K562 (cell line): ENCODE measurements around the gene AGPAT4. TPM values are rescaled to one million over a fixed set of nuclear protein-coding genes. Genes with fewer than 3 reads are reported as not detected.

Experiments used
- ATAC-seq: fragments of 200-7000 bp; cut with Tn5 transposase; 3 replicates; pipeline ENCODE4 v1.9.1; 2020; ENCODE audit warnings: moderate library complexity
- BruUV-seq: library from RNA; stranded (reverse); fragments of 400-500 nt; replicated peaks from 2 replicates; lab custom pipeline; 2021; lab: Mats Ljungman, UMichigan
- CTCF ChIA-PET: fragments of 300-600 bp; formaldehyde crosslinking; extraction: SDS; loops from one replicate; lab custom pipeline; 2021; ENCODE audit warnings: low intra/inter-chr PET ratio; lab: Yijun Ruan, JAX
- POLR2A ChIA-PET: fragments of 300-600, 350-650 bp; sonication (Branson Sonifier 250); formaldehyde crosslinking; extraction: SDS; loops from one replicate; lab custom pipeline; 2021; ENCODE audit warnings: antibody characterized with exemption, inconsistent platforms; lab: Yijun Ruan, JAX
- DNase-seq, 4 experiments: peaks; one replicate each; pipeline versions ENCODE4 v3.0.0 to v3.0.0-alpha.2; 2011 to 2018; ENCODE audit warnings: low spot score in 3 of 4, mixed read lengths in 3 of 4; ENCODE audit errors: extremely low read depth in 1 of 4
- FAIRE-seq: peaks from 2 replicates; lab custom pipeline; 2011; peaks lifted over from hg19 to GRCh38; lab: Jason Lieb, UNC
- H2AFZ ChIP-seq: 2 replicates; pipeline ENCODE4 v1.6.0; 2011; ENCODE audit warnings: low read depth, low read length, control low read depth, inconsistent platforms
- H3K27ac ChIP-seq: fragments of 200-600 bp; 3 replicates; pipeline ENCODE4 v1.8.0; 2011; ENCODE audit warnings: low read depth, mild to moderate bottlenecking, control low read depth, inconsistent platforms, low read length, moderate library complexity, mixed read lengths; ENCODE audit errors: extremely low read depth
- H3K27me3 ChIP-seq, 2 experiments: fragments of 300-600 bp in 1 of 2; 2 replicates in 1 of 2; 3 replicates in 1 of 2; pipeline versions ENCODE4 v1.6.0 to v1.8.0; 2011; ENCODE audit warnings: inconsistent platforms in 2 of 2, low read length in 2 of 2, mild to moderate bottlenecking in 1 of 2, mixed read lengths in 1 of 2, moderate library complexity in 1 of 2; ENCODE audit not compliant: control insufficient read depth in 2 of 2, insufficient read depth in 2 of 2
- H3K36me3 ChIP-seq: fragments of 300-600 bp; 3 replicates; pipeline ENCODE4 v1.8.0; 2011; ENCODE audit warnings: mild to moderate bottlenecking, low read length, inconsistent platforms; ENCODE audit not compliant: control insufficient read depth, insufficient read depth
- H3K4me1 ChIP-seq, 2 experiments: fragments of 200-600 bp in 1 of 2; replicated peaks in 1 of 2; 2 replicates in 1 of 2; 3 replicates in 1 of 2; pipeline versions ENCODE4 v1.5.1 to v1.8.0; 2011; ENCODE audit warnings: inconsistent platforms in 2 of 2, low read length in 2 of 2, mild to moderate bottlenecking in 1 of 2, mixed read lengths in 1 of 2, moderate library complexity in 1 of 2; ENCODE audit not compliant: control insufficient read depth in 2 of 2, insufficient read depth in 2 of 2
- H3K4me2 ChIP-seq: 2 replicates; pipeline ENCODE4 v1.6.1; 2011; ENCODE audit warnings: low read length, control low read depth, inconsistent platforms, mixed read lengths; ENCODE audit not compliant: insufficient read depth
- H3K4me3 ChIP-seq: fragments of 200-600 bp; sonication (generic), shearing (Covaris generic); 2 replicates; pipeline ENCODE4 v1.5.1; 2016; ENCODE audit warnings: control low read depth, inconsistent platforms
- H3K79me2 ChIP-seq: fragments of 200-600 bp; 3 replicates; pipeline ENCODE4 v1.8.0; 2011; ENCODE audit warnings: low read length, inconsistent platforms; ENCODE audit not compliant: control insufficient read depth, insufficient read depth
- H3K9ac ChIP-seq, 2 experiments: 2 replicates each; pipeline versions ENCODE4 v1.6.0 to v1.6.1; 2011; ENCODE audit warnings: low read depth in 2 of 2, low read length in 2 of 2, control low read depth in 1 of 2, inconsistent platforms in 1 of 2, mild to moderate bottlenecking in 1 of 2, mixed read lengths in 1 of 2; ENCODE audit not compliant: insufficient read depth in 1 of 2
- H3K9me1 ChIP-seq: one replicate; pipeline ENCODE4 v1.6.0; 2011; ENCODE audit warnings: inconsistent platforms, mild to moderate bottlenecking, low read length, moderate library complexity; ENCODE audit not compliant: control insufficient read depth, insufficient read depth
- H3K9me3 ChIP-seq: replicated peaks from 2 replicates; pipeline ENCODE4 v1.5.1; 2011; ENCODE audit warnings: low read depth, low read length, inconsistent platforms; ENCODE audit not compliant: control insufficient read depth, insufficient read depth
- H4K20me1 ChIP-seq: replicated peaks from 2 replicates; pipeline ENCODE4 v1.6.1; 2011; ENCODE audit warnings: low read length, inconsistent platforms, mixed read lengths; ENCODE audit not compliant: control insufficient read depth, insufficient read depth
- FIP1L1 ChIP-seq: fragments of 200-400 bp; formaldehyde crosslinking; IDR thresholded peaks from 2 replicates; pipeline ENCODE4 v1.6.1; 2018; ENCODE audit warnings: mild to moderate bottlenecking, low read depth, low read length; ENCODE audit not compliant: poor library complexity, severe bottlenecking
- GTF2A2 ChIP-seq: IDR thresholded peaks from 2 replicates; pipeline ENCODE4 v1.6.1; 2016; ENCODE audit warnings: mild to moderate bottlenecking, missing genetic modification characterization, missing compliant biosample characterization
- HMGN3 ChIP-seq: IDR thresholded peaks from 2 replicates; pipeline ENCODE4 v1.6.1; 2011; ENCODE audit warnings: borderline replicate concordance, low read depth, mild to moderate bottlenecking, mixed read lengths, low read length; ENCODE audit not compliant: insufficient read length; ENCODE audit errors: extremely low read depth
- KAT7 ChIP-seq: sonication (generic); formaldehyde crosslinking; IDR thresholded peaks from 2 replicates; pipeline ENCODE4 v1.8.0; 2022; ENCODE audit warnings: missing genetic modification reagents, mild to moderate bottlenecking, borderline replicate concordance
- KLF10 ChIP-seq: fragments of 250-450 bp; sonication (Bioruptor Pico); IDR thresholded peaks from 2 replicates; pipeline ENCODE4 v1.6.1; 2021; ENCODE audit warnings: matching md5 sums
- MAFG ChIP-seq: fragments of 450-650 bp; conservative IDR thresholded peaks from 2 replicates; pipeline ENCODE4 v1.6.1; 2016; ENCODE audit warnings: missing genetic modification characterization, missing compliant biosample characterization
- MEF2A ChIP-seq: IDR thresholded peaks from 2 replicates; pipeline ENCODE4 v1.6.1; 2011; ENCODE audit warnings: low read depth, mild to moderate bottlenecking, low read length, moderate library complexity; ENCODE audit not compliant: control insufficient read depth
- RAD51 ChIP-seq: fragments of 450-650 bp; IDR thresholded peaks from 2 replicates; pipeline ENCODE4 v1.7.1; 2016; ENCODE audit warnings: low read depth, mild to moderate bottlenecking, borderline replicate concordance
- RFX5 ChIP-seq: IDR thresholded peaks from 2 replicates; pipeline ENCODE4 v1.6.1; 2011; ENCODE audit warnings: low read depth, mild to moderate bottlenecking, improper control_type of control experiment, low read length
- TARDBP ChIP-seq: fragments of 450-650 bp; IDR thresholded peaks from 2 replicates; pipeline ENCODE4 v1.6.1; 2016
- TEAD2 ChIP-seq: fragments of 450-650 bp; IDR thresholded peaks from 2 replicates; pipeline ENCODE4 v1.6.1; 2016; ENCODE audit warnings: missing genetic modification characterization, control low read depth, missing compliant biosample characterization
- ZNF263 ChIP-seq: sonication (generic); formaldehyde crosslinking; IDR thresholded peaks from 2 replicates; pipeline ENCODE4 v1.8.0; 2022; ENCODE audit warnings: mild to moderate bottlenecking, missing genetic modification reagents, borderline replicate concordance
- WGBS: fragments of 100-300 bp; shearing (Covaris generic); methylation state at CpG from one replicate; pipeline ENCODE4 v1.1.6; 2016; ENCODE audit warnings: low coverage, mixed read lengths; ENCODE audit not compliant: insufficient coverage; ENCODE audit errors: missing lambda C conversion rate; 5-methylcytosine and 5-hydroxymethylcytosine counted together
- in situ Hi-C: fragments of 300-500 bp; cut with MboI; formaldehyde crosslinking; loops from 4 replicates; pipeline ENCODE4 v1.15.0; 2018; ENCODE audit warnings: inconsistent platforms, mixed read lengths
- intact Hi-C: fragments of 100-400 bp; cut with micrococcal nuclease; formaldehyde crosslinking; loops from 2 replicates; pipeline ENCODE4 v1.14.2; 2022
- polyA plus RNA-seq, 8 experiments: library from polyadenylated mRNA; depleted of rRNA in 4 of 8; stranded (reverse) in 5 of 8; unstranded in 3 of 8; fragments of >200 nt; fragmentation: Nextera tagmentation in 2 of 8; fragmentation: Illumina TruSeq in 1 of 8; extraction: Ambion mirVana in 2 of 8; extraction: Trizol in 1 of 8; gene quantifications; 2 replicates each; pipeline versions ENCODE4 v1.2.1 to v1.2.3, GENCODE V29; 2011 to 2014; ENCODE audit warnings: inconsistent platforms in 1 of 8, missing spikeins in 1 of 8
- total RNA-seq, 7 experiments: library from RNA; depleted of rRNA in 6 of 7; stranded (reverse); fragments of >200 nt in 6 of 7; fragmentation: Illumina TruSeq in 2 of 7; extraction: Trizol in 2 of 7; gene quantifications; 2 replicates each; pipeline versions ENCODE4 v1.2.1 to v1.2.3, GENCODE V29; 2011 to 2021; ENCODE audit warnings: low replicate concordance in 1 of 7

AGPAT4 gene
- total and polyA plus RNA-seq, 9 of the 15 experiments (the other 6 are each of a cell fraction or from before 2014, with no cell fraction given): 2.2 to 15.0 (median 5.7) TPM

GRCh38 chr6:161139304-161139765 is 134.5 kb downstream of the AGPAT4 start:
- H4K20me1 ChIP-seq: no peaks in the 10 kb centered on the region
- no peak overlapping the region for H3K4me3 ChIP-seq
- H3K27me3 ChIP-seq: no peaks in the 10 kb centered on the region
- DNase-seq (no peak), ATAC-seq (no peak), FAIRE-seq (no peak)
- H3K27ac ChIP-seq: no peak overlapping the region
- H3K9me1 ChIP-seq: no peaks in the 10 kb centered on the region
- no peaks in the 10 kb centered on the region for H3K79me2 ChIP-seq
- peak overlapping the region in 1 of 2 experiments; percentile 77; a peak in 2 of 4 replicates for H3K9ac ChIP-seq
- no TSS peak for BruUV-seq
- ChIA-PET POLR2A (interaction anchor here (0.9 to 1.6 kb wide), 3 partner anchors 11 to 207 kb away, joined by 3 to 5 read pairs (median 3); no protein-coding TSS in a partner anchor), CTCF (no interaction called here)
- peaks cover 4 to 31% of the 10 kb centered on the region in 2 experiments; a peak in 3 of 5 replicates for H3K4me1 ChIP-seq
- 0 out of 2 replicates have a peak, but pooled peaks have one; percentile 48 for TF ChIP-seq KAT7
- no peak for TF ChIP-seq RFX5
- no peak for TF ChIP-seq TARDBP
- no peak for TF ChIP-seq RAD51
- intact Hi-C loops (no loop called here), in situ Hi-C loops (no loop called here)
- H3K4me2 ChIP-seq: no peak overlapping the region
- H3K9me3 ChIP-seq: no peaks in the 10 kb centered on the region
- no peak overlapping the region for H2AFZ ChIP-seq
- no peaks in the 10 kb centered on the region for H3K36me3 ChIP-seq
- whole genome bisulfite sequencing: 70% methylated on average over 18 of the region's 18 CpGs

GRCh38 chr6:161138543-161139303 is 135.1 kb downstream of the AGPAT4 start:
- BruUV-seq: no TSS peak
- peak; percentile 28 for TF ChIP-seq HMGN3
- TF ChIP-seq FIP1L1: peak; percentile 36
- no peak for TF ChIP-seq MEF2A
- TF ChIP-seq TEAD2: no peak
- no peak for TF ChIP-seq MAFG (tag)
- TF ChIP-seq ZNF263 (CRISPR knock-in tag): peak; percentile 87
- no peak for TF ChIP-seq GTF2A2 (tag)
- no peak for TF ChIP-seq KLF10 (CRISPR knock-in tag)

More at GRCh38 chr6:161138543-161139303, 135.1 kb downstream of the AGPAT4 start:
- DNase-seq (no peak), ATAC-seq (peak; percentile 3; the same call in 1 of the 3 replicates), FAIRE-seq (no peak)
- Histone ChIP-seq H3K27ac (no peak overlapping the region), H3K27me3 (no peaks in the 10 kb centered on the region), H4K20me1 (no peaks in the 10 kb centered on the region), H3K9ac (peak overlapping the region in 1 of 2 experiments; percentile 77; a peak in 2 of 4 replicates), H2AFZ (no peak overlapping the region), H3K36me3 (no peaks in the 10 kb centered on the region), H3K4me2 (no peak overlapping the region), H3K4me3 (no peak overlapping the region), H3K4me1 (peaks cover 4 to 31% of the 10 kb centered on the region in 2 experiments; a peak in 3 of 5 replicates), H3K79me2 (no peaks in the 10 kb centered on the region), H3K9me1 (no peaks in the 10 kb centered on the region), H3K9me3 (no peaks in the 10 kb centered on the region)
- intact Hi-C loops: no loop called here
- ChIA-PET POLR2A (interaction anchor here (0.9 kb wide), 2 partner anchors 31 to 206 kb away, joined by 3 read pairs; no protein-coding TSS in a partner anchor), CTCF (no interaction called here)
- WGBS: 68% methylated on average over 23 of the region's 23 CpGs
- in situ Hi-C loops: no loop called here
